Mesenchymal stem cell (in vitro differentiated cells and primary cell): ENCODE data around the gene AP5Z1.

Experiments
- DNase-seq: peaks from one replicate; pipeline ENCODE4 v3.0.0-alpha.2; 2013
- H2AFZ ChIP-seq: one replicate; pipeline ENCODE4 v1.6.1; 2013; ENCODE audit warnings: low read depth, mild to moderate bottlenecking, control low read depth, inconsistent platforms, low read length, moderate library complexity
- H2AK5ac ChIP-seq: 2 replicates; pipeline ENCODE4 v1.6.1; 2013; ENCODE audit warnings: low read length, moderate library complexity, mild to moderate bottlenecking, inconsistent platforms; ENCODE audit not compliant: severe bottlenecking
- H2BK120ac ChIP-seq: one replicate; pipeline ENCODE4 v1.6.1; 2013; ENCODE audit warnings: low read depth, mild to moderate bottlenecking, inconsistent platforms, low read length, moderate library complexity
- H2BK12ac ChIP-seq, 2 experiments: one replicate each; pipeline ENCODE4 v1.6.1; 2013; ENCODE audit warnings: inconsistent platforms in 2 of 2, low read length in 2 of 2, mild to moderate bottlenecking in 2 of 2, moderate library complexity in 2 of 2, control low read depth in 1 of 2
- H2BK15ac ChIP-seq: one replicate; pipeline ENCODE4 v1.6.1; 2013; ENCODE audit warnings: mild to moderate bottlenecking, low read depth, inconsistent platforms; ENCODE audit not compliant: poor library complexity, severe bottlenecking
- H2BK5ac ChIP-seq: 2 replicates; pipeline ENCODE4 v1.6.1; 2013; ENCODE audit warnings: low read depth, mild to moderate bottlenecking, low read length, control low read depth, inconsistent platforms; ENCODE audit not compliant: poor library complexity, severe bottlenecking
- H3K14ac ChIP-seq, 2 experiments: one replicate each; pipeline ENCODE4 v1.6.1; 2013; ENCODE audit warnings: inconsistent platforms in 2 of 2, low read length in 2 of 2, control low read depth in 1 of 2, mild to moderate bottlenecking in 1 of 2, moderate library complexity in 1 of 2
- H3K18ac ChIP-seq, 2 experiments: one replicate each; pipeline ENCODE4 v1.6.1; 2013; ENCODE audit warnings: inconsistent platforms in 2 of 2, low read length in 2 of 2, control low read depth in 1 of 2, low read depth in 1 of 2, mild to moderate bottlenecking in 1 of 2
- H3K23ac ChIP-seq, 2 experiments: one replicate each; pipeline ENCODE4 v1.6.1; 2013; ENCODE audit warnings: inconsistent platforms in 2 of 2, low read length in 2 of 2, mild to moderate bottlenecking in 2 of 2, moderate library complexity in 2 of 2, control low read depth in 1 of 2
- H3K27ac ChIP-seq: 2 replicates; pipeline ENCODE4 v1.5.1; 2013; ENCODE audit warnings: mild to moderate bottlenecking, moderate library complexity, low read length, control low read depth, inconsistent platforms; ENCODE audit not compliant: poor library complexity, severe bottlenecking
- H3K27me3 ChIP-seq, 2 experiments: 2 replicates each; pipeline versions ENCODE4 v1.6.1 to v1.7.0; 2013; ENCODE audit warnings: low read length in 2 of 2, mild to moderate bottlenecking in 2 of 2, moderate library complexity in 2 of 2, control low read depth in 1 of 2, inconsistent platforms in 1 of 2; ENCODE audit not compliant: control insufficient read depth in 1 of 2, insufficient read depth in 1 of 2
- H3K36me3 ChIP-seq, 2 experiments: 2 replicates each; pipeline versions ENCODE4 v1.6.1 to v1.7.0; 2013; ENCODE audit warnings: low read length in 2 of 2, control low read depth in 1 of 2, inconsistent platforms in 1 of 2, low read depth in 1 of 2, mild to moderate bottlenecking in 1 of 2; ENCODE audit not compliant: insufficient read depth in 2 of 2, control insufficient read depth in 1 of 2
- H3K4ac ChIP-seq, 2 experiments: one replicate each; pipeline ENCODE4 v1.6.1; 2013; ENCODE audit warnings: inconsistent platforms in 2 of 2, low read length in 2 of 2, mild to moderate bottlenecking in 2 of 2, moderate library complexity in 2 of 2, control low read depth in 1 of 2, low read depth in 1 of 2
- H3K4me1 ChIP-seq: 2 replicates; pipeline ENCODE4 v1.6.1; 2013; ENCODE audit warnings: low read depth, low read length, control low read depth; ENCODE audit not compliant: control insufficient read depth, insufficient read depth
- H3K4me2 ChIP-seq: 2 replicates; pipeline ENCODE4 v1.6.1; 2013; ENCODE audit warnings: low read length, mild to moderate bottlenecking, inconsistent platforms; ENCODE audit not compliant: poor library complexity, severe bottlenecking
- H3K4me3 ChIP-seq, 2 experiments: 2 replicates each; pipeline versions ENCODE4 v1.5.1 to v1.7.0; 2013; ENCODE audit warnings: low read length in 2 of 2, mild to moderate bottlenecking in 2 of 2, control low read depth in 1 of 2, low read depth in 1 of 2; ENCODE audit not compliant: insufficient read depth in 1 of 2
- H3K79me1 ChIP-seq: replicated peaks from 2 replicates; pipeline ENCODE4 v1.6.1; 2013; ENCODE audit warnings: mild to moderate bottlenecking, control low read depth, low read length, inconsistent platforms; ENCODE audit not compliant: poor library complexity, severe bottlenecking
- H3K9ac ChIP-seq: 2 replicates; pipeline ENCODE4 v1.7.0; 2013; ENCODE audit warnings: mild to moderate bottlenecking, low read length, moderate library complexity
- H3K9me3 ChIP-seq: 2 replicates; pipeline ENCODE4 v1.7.0; 2013; ENCODE audit warnings: mild to moderate bottlenecking, low read length; ENCODE audit not compliant: control insufficient read depth
- H4K8ac ChIP-seq: one replicate; pipeline ENCODE4 v1.6.1; 2013; ENCODE audit warnings: inconsistent platforms, mild to moderate bottlenecking, low read length, moderate library complexity
- H4K91ac ChIP-seq: one replicate; pipeline ENCODE4 v1.6.1; 2013; ENCODE audit warnings: mild to moderate bottlenecking, low read length, inconsistent platforms
- WGBS: methylation state at CpG from one replicate; pipeline ENCODE4 v1.1.7; 2013; ENCODE audit warnings: mixed read lengths; 5-methylcytosine and 5-hydroxymethylcytosine counted together

Gene AP5Z1

DNA sequence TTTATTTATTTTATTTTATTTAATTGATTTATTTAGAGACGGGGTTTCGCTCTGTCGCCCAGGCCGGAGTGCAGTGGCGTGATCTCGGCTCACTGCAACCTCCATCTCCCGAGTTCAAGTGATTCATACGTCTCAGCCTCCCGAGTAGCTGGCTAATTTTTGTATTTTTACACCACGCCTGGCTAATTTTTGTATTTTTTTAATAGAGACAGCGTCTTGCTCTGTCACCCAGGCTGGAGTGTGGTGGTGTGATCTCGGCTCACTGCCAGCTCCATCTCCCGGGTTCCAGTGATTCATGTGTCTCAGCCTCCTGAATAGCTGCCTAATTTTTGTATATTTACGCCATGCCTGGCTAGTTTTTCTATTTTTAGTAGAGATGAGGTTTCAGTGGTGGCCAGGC, 34.2 kb downstream of the AP5Z1 start:
- no peak overlapping the region for H2BK5ac ChIP-seq
- no peak overlapping the region for H2BK15ac ChIP-seq
- H3K23ac ChIP-seq, result no peak overlapping the region
- H4K91ac ChIP-seq, result no peak overlapping the region
- peaks cover 6% of the 10 kb centered on the region for H3K4me1 ChIP-seq
- no peak overlapping the region for H3K4me2 ChIP-seq
- peaks cover 9 to 48% of the 10 kb centered on the region in 2 experiments for H3K27me3 ChIP-seq
- no peak overlapping the region for H2AFZ ChIP-seq
- no peak overlapping the region for H3K4me3 ChIP-seq
- no peak overlapping the region for H4K8ac ChIP-seq
- no peak overlapping the region for H3K27ac ChIP-seq
- H2BK12ac ChIP-seq, result no peak overlapping the region
- H3K4ac ChIP-seq, result no peak overlapping the region
- H3K79me1 ChIP-seq, result no peaks in the 10 kb centered on the region
- DNase-seq, result no peak
- H3K18ac ChIP-seq, result no peak overlapping the region
- H3K36me3 ChIP-seq, result no peaks in the 10 kb centered on the region
- WGBS, result 92% methylated on average over 14 of the region's 14 CpGs
- no peak overlapping the region for H2BK120ac ChIP-seq
- H3K9ac ChIP-seq, result no peak overlapping the region
- H3K9me3 ChIP-seq, result peaks cover 12% of the 10 kb centered on the region
- no peak overlapping the region for H2AK5ac ChIP-seq
- H3K14ac ChIP-seq, result no peak overlapping the region

DNA sequence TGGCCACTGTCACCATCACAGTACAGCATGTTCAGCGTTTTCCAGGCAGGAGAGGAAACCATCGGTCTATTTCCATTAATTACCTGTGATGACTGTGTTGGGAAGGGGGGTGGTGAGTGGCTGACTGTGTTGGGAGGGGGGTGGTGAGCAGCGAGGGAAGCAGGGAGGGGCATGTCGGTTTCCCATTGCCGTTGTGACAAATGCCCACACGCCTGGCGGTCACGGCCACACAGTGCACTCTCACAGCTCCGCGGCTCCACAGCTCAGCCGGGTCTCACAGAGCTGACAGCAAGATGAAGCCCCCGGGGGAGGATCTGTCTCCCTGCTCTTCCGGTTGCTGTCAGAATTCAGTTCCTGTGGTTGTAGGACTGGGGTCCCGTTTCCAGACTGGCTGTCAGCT, 39.0 kb downstream of the AP5Z1 start:
- no peak overlapping the region for H3K4me3 ChIP-seq
- H3K4me2 ChIP-seq, result no peak overlapping the region
- no peak overlapping the region for H3K14ac ChIP-seq
- H2AK5ac ChIP-seq, result no peak overlapping the region
- no peaks in the 10 kb centered on the region for H3K36me3 ChIP-seq
- WGBS, result 92% methylated on average over 14 of the region's 14 CpGs
- no peak overlapping the region for H3K27ac ChIP-seq
- H3K9me3 ChIP-seq, result peaks cover 12% of the 10 kb centered on the region
- H2BK120ac ChIP-seq, result no peak overlapping the region
- peaks cover 6 to 21% of the 10 kb centered on the region in 2 experiments for H3K27me3 ChIP-seq
- H2BK15ac ChIP-seq, result no peak overlapping the region
- H3K79me1 ChIP-seq, result no peaks in the 10 kb centered on the region
- no peak overlapping the region for H4K8ac ChIP-seq
- H2BK5ac ChIP-seq, result no peak overlapping the region
- no peak overlapping the region for H2AFZ ChIP-seq
- no peak overlapping the region for H3K4ac ChIP-seq
- no peak overlapping the region for H3K23ac ChIP-seq
- no peak overlapping the region for H3K9ac ChIP-seq
- H2BK12ac ChIP-seq, result no peak overlapping the region
- H3K18ac ChIP-seq, result no peak overlapping the region
- no peaks in the 10 kb centered on the region for H3K4me1 ChIP-seq
- no peak for DNase-seq
- H4K91ac ChIP-seq, result no peak overlapping the region

DNA sequence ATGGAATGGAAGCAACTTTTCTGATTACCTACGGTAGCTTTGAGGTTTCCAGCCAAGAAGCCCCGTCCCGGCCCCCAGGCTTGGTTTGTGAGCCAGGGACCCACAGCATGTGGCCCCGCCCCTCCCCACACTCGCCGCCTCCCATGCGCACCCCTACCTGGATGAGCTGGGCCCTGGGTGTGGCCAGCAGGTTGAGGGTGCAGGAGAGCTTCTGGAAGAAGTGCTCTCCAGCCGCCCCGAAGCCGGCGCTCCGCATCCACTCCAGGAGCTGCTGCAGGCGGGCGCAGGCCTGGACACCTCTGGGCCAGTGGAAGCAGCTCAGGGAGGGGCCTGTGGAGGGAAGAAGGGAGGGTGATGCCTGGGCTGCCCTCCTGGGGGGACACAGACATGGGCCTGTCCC, 39.7 kb downstream of the AP5Z1 start:
- Histone ChIP-seq H3K4ac (no peak overlapping the region), H2BK12ac (no peak overlapping the region), H3K9me3 (peaks cover 12% of the 10 kb centered on the region), H2AK5ac (no peak overlapping the region), H3K27me3 (peaks cover 13 to 27% of the 10 kb centered on the region in 2 experiments), H2AFZ (no peak overlapping the region), H3K23ac (no peak overlapping the region), H3K4me3 (no peak overlapping the region), H2BK15ac (no peak overlapping the region), H4K91ac (no peak overlapping the region), H3K79me1 (no peaks in the 10 kb centered on the region), H3K27ac (no peak overlapping the region), H4K8ac (no peak overlapping the region), H3K4me1 (no peaks in the 10 kb centered on the region), H3K14ac (no peak overlapping the region), H2BK5ac (no peak overlapping the region), H3K9ac (no peak overlapping the region), H3K18ac (no peak overlapping the region), H2BK120ac (no peak overlapping the region), H3K36me3 (no peaks in the 10 kb centered on the region), H3K4me2 (no peak overlapping the region)
- DNase-seq, result no peak
- WGBS, result 95% methylated on average over 14 of the region's 14 CpGs

DNA sequence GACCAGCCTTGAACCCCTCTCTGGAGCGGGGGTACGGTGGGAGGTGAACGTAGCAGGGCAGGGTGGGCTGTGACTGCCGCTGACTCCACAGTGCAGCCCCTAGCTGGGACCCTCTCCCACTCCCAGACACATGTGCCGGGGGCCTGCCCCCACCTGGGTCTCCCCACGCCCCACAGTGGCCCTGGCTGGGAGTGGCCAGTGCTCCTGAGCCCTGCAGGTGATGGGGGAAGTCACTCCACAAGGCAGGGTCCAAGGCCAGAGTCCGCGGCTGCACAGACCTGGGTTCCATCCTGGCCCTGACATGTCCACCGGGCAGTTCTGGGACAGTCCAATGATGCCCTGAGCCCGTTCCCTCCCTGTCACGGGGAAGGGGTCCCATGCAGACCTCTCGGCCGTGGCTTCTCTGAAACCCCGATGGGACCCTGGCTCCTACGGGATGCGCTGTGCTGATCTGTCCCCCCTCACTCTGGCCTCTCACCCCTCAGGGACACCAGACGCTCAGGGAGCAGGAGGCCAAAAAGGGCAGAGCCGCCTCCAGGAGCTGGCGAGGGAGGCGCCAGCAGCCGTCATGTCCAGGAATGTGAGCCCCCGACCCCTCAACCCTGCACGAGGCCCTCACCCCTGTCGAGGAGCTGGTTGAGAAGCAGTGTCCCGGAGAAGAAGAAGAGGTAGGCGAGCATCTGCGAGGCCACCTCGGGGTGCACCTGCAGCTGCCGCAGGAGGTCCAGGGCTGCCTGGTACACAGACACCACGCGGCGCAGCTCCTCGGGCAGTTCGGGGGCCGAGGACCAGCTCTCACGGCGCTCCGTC, 40.4 kb downstream of the AP5Z1 start:
- Histone ChIP-seq H3K9me3 (peaks cover 12% of the 10 kb centered on the region), H3K18ac (no peak overlapping the region), H3K79me1 (no peaks in the 10 kb centered on the region), H3K4me1 (no peaks in the 10 kb centered on the region), H2AFZ (no peak overlapping the region), H2BK5ac (no peak overlapping the region), H2BK120ac (no peak overlapping the region), H2AK5ac (no peak overlapping the region), H2BK12ac (no peak overlapping the region), H3K4me3 (no peak overlapping the region), H3K23ac (no peak overlapping the region), H3K4ac (no peak overlapping the region), H4K8ac (no peak overlapping the region), H3K14ac (no peak overlapping the region), H3K9ac (no peak overlapping the region), H3K4me2 (no peak overlapping the region), H3K27ac (no peak overlapping the region), H3K36me3 (no peaks in the 10 kb centered on the region), H4K91ac (no peak overlapping the region), H3K27me3 (peaks cover 15 to 28% of the 10 kb centered on the region in 2 experiments), H2BK15ac (no peak overlapping the region)
- no peak for DNase-seq
- 90% methylated on average over 38 of the region's 38 CpGs for WGBS
